Measurements from ENCODE around the gene POLR1F.
"Not testable (repeated sequence)": the region's sequence is repeated elsewhere in the genome, so short reads cannot be mapped to it uniquely, and the experiment has no call there.

The POLR1F gene

DNA sequence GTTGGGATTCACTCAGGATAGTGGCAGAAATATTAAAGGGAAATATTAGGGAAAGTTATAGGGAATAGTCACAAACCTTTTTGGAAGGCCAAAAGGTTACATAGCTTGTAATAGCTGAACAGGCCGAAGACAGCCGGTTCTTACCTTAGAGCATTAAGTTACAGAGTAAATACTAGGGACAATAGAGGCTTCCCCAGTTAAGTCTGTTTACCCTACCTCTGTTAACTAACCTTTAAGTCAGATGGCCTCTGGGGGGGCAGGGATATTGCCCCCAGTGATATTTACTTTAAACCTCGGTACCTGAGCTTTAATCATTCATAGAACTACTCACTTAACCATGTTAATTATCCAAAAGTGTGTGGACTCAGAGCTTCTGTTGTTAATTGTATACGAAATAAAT is 7.4 kb downstream of the POLR1F start:
- DNase-seq (ENCODE audit: insufficient read length, low spot score) (no peak), FAIRE-seq (no peak)
- TF ChIP-seq, protein P1, sequence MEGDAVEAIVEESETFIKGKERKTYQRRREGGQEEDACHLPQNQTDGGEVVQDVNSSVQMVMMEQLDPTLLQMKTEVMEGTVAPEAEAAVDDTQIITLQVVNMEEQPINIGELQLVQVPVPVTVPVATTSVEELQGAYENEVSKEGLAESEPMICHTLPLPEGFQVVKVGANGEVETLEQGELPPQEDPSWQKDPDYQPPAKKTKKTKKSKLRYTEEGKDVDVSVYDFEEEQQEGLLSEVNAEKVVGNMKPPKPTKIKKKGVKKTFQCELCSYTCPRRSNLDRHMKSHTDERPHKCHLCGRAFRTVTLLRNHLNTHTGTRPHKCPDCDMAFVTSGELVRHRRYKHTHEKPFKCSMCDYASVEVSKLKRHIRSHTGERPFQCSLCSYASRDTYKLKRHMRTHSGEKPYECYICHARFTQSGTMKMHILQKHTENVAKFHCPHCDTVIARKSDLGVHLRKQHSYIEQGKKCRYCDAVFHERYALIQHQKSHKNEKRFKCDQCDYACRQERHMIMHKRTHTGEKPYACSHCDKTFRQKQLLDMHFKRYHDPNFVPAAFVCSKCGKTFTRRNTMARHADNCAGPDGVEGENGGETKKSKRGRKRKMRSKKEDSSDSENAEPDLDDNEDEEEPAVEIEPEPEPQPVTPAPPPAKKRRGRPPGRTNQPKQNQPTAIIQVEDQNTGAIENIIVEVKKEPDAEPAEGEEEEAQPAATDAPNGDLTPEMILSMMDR (IDR thresholded peaks at IDR 0.05; ENCODE audit: insufficient read depth, missing control alignments), result no peak

DNA sequence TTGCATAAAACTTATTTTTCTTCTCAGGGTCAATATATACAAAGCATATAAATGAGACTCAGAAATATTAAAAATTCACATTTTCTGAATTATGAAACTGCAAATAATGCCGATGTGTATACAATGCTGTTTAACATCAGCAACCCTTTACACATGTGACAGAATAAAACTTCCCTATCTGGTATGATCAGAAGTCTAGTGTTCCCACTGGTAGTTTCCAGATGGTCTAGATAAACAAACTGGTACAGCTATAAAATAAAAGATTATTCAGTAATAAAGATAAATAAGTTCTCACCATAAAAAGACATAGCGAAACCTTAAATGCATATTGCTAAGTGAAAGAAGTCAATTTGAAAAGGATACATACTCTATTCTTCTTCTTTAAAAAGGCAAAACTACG is 7.9 kb downstream of the POLR1F start:
- FAIRE-seq (no peak), DNase-seq (ENCODE audit: insufficient read length, low spot score) (no peak)
- TF ChIP-seq, protein P1 (IDR thresholded peaks at IDR 0.05; ENCODE audit: insufficient read depth, missing control alignments), result no peak

DNA sequence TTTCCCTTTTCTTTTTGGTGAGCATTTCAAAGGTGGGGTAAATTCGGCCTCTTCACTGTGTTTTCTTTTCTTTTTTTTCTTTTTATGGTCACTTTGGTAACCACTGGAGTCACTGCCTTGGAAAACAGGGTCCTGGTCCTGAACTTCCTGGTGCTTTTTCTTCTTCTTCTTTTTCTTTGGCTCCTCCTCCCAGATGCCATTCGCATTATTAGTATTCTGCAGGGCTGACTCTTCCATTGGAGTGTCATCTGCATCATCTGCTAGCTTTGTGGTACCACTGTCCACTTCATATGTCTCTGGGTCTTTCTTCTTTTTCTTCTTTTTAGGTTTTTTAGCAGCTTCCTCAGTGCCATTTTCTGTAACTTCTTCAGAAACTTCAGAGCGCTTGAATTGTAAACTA is 10.5 kb downstream of the POLR1F start:
- FAIRE-seq, result no peak
- DNase-seq (ENCODE audit: insufficient read length, low spot score), result no peak
- TF ChIP-seq, protein P1 (IDR thresholded peaks at IDR 0.05; ENCODE audit: insufficient read depth, missing control alignments), result no peak

DNA sequence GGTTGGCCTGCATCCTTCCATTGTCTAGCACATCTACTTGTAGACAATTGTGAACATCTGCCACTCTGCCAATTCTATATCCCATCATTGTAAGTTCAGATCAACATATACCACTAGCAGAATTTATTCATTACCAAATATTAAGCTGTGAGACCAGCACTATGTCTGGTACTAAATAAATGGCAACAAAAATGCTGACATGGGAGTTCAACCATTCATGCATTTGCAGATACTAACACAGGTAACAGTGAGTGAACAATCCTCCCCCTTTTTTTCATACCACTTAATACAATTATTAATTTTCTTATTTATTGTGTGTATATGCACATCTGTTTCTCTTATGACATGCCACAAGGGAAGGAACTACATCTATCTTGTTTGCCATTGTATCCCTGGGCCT is 11.9 kb downstream of the POLR1F start:
- no peak for FAIRE-seq
- TF ChIP-seq, protein P1 (IDR thresholded peaks at IDR 0.05; ENCODE audit: insufficient read depth, missing control alignments), result no peak
- DNase-seq (ENCODE audit: insufficient read length, low spot score), result no peak

DNA sequence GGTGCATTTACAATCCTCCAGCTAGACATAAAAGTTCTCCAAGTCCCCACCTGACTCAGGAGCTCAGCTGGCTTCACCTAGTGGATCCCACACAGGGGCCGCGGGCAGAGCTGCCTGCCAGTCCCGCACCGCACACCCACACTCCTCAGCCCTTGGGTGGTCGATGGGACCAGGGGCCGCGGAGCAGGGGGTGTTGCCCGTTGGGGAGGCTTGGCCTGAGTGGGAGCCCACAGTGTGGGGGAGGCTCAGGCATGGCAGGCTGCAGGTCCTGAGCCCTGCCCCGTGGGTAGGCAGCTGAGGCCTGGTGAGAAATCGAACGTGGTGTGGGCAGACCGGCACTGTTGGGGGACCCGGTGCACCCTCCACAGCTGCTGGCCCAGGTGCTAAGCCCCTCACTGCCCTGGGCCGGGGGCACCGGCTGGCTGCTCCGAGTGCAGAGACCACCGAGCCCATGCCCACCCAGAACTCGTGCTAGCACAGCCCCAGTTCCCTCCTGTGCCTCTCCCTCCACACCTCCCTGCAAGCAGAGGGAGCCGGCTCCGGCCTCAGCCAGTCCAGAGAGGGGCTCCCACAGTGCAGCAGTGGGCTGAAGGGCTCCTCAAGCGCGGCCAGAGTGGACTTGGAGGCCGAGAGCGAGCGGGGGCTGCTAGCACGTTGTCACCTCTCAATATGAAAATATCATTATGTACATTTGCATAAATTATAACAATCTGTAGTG is 16.6 kb downstream of the POLR1F start:
- TF ChIP-seq, protein P1 (IDR thresholded peaks at IDR 0.05; ENCODE audit: insufficient read depth, missing control alignments), result no peak
- no peak for DNase-seq (ENCODE audit: insufficient read length, low spot score)
- no peak for FAIRE-seq

DNA sequence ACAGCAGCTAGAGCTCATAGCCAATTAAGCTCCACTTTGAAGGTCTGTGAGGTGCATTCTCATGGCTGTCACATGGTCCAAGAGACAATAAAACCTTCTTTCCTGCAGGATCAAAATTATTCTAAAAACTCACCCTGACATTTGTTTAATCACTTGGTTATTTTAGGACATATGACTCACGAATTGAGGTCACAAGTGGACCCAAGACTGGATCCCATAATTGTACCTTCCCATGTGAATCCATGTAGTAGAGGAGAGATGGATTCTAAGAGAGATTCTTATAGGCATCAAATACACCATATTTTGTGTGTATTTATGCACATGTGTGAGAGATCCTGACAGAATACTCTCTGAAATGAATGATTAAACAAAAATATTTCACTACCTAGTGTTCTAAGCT is 18.1 kb downstream of the POLR1F start:
- TF ChIP-seq, protein P1 (IDR thresholded peaks at IDR 0.05; ENCODE audit: insufficient read depth, missing control alignments), result no peak
- FAIRE-seq (no peak), DNase-seq (ENCODE audit: insufficient read length, low spot score) (no peak)

DNA sequence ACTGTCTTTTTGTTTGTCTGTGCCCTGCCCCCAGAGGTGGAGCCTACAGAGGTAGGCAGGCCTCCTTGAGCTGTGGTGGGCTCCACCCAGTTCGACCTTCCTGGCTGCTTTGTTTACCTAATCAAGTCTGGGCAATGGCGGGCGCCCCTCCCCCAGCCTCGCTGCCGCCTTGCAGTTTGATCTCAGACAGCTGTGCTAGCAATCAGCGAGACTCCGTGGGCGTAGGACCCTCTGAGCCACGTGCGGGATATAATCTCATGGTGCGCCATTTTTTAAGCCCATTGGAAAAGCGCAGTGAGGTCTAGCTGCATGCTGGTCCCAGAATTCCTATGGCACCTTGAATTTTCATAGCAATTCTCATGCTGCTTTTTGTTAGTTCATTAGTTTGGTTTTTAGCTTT is 19.7 kb downstream of the POLR1F start:
- not testable (repeated sequence) for FAIRE-seq; DNase-seq (ENCODE audit: insufficient read length, low spot score)

DNA sequence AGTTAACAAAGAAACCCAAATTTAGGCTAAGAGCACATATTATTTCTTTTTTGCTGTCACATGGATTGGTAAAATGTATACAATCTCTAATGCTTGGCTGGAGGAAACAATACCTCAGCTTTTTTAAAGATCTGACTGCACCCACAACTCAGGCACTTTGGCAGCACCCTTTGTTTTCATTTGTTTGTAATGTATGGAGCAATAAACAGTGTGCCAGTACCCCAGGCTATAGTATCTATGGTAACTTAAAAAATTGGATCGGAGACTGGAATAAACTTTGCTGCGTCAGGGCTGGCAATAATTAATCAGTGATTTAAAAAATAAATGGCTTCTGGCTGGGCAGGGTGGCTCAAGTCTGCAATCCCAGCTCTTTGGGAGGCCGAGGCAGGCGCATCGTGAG is 27.2 kb downstream of the POLR1F start:
- FAIRE-seq (no peak), DNase-seq (ENCODE audit: insufficient read length, low spot score) (no peak)
- TF ChIP-seq, protein P1 (IDR thresholded peaks at IDR 0.05; ENCODE audit: insufficient read depth, missing control alignments), result no peak

Measured in D721Med (cell line).